Measurements from ENCODE around the gene MPPE1.

The MPPE1 gene

DNA sequence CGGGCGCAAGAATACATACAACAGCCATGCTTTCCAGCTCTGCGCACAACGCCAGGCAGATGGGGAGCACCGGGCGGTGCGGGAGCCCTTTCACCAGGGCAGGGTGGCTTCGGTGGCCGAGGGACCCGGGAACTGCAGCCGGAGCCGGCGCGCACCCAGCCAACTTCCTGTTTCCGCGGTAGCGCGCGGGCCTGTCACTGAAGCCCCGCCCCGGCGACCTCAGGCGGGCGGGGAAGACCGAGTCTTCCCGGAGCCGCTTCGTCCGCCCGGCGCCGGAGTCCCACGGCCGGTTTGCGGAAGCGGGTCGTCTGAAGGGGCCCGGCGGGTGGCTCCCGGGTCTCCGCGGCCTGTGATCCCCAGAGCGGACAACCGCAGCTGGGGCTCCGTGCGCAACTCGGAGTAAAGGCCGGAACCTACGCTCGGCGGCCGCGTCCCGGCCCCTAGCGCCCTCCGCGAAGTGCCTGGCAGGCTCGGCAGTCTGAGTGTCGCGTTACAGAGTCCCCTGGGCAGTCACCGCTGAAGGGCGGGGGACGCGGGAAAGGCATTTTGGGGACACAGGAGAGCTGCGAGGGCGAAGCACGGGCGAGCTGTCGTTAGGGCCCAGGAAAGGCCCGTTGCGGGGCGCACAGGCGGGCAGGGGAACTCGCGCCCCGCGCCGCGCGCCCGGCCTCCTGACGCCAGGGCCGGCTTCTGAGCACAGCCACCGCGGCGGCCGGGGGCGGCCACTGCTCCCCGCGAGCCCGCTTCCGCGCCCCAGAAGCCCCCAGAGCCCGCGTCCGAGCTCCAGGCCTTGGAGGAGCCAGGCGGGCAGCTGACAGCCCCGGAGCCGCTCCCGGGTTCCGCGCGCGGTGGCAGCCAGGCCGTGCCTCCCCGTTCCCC, at the start of gene MPPE1:
Gene MPPE1 (minus strand): TSS at position 136 of the 879 bp plus-strand sequence. CDS start 11,053 bp downstream, outside the sequence.
- Histone ChIP-seq H3K27me3 (ENCODE audit: low read depth, low read length) (no peaks in the 10 kb centered on the region), H3K36me3 (replicated peaks; ENCODE audit: low read depth, low read length) (peaks cover 7% of the 10 kb centered on the region), H2AFZ (ENCODE audit: low read depth, low read length) (0 out of 2 replicates have a peak within 1 kb of the TSS, but pooled peaks have one; percentile 48), H3K4me2 (ENCODE audit: low read length) (peak within 1 kb of the TSS; percentile 97), H3K27ac (ENCODE audit: low read length) (peak within 1 kb of the TSS; percentile 67), H3K4me1 (ENCODE audit: low read length) (peaks cover 25% of the 10 kb centered on the region), H3K79me2 (ENCODE audit: low read length) (peaks cover 19% of the 10 kb centered on the region), H3K9me3 (ENCODE audit: insufficient read depth, low read length) (no peaks in the 10 kb centered on the region), H3K9ac (ENCODE audit: low read length) (peak within 1 kb of the TSS; percentile 84), H4K20me1 (ENCODE audit: insufficient read depth, low read length) (no peaks in the 10 kb centered on the region), H3K4me3 (ENCODE audit: low read length) (peak within 1 kb of the TSS; percentile 80)
- no peak for TF ChIP-seq CTCF (IDR thresholded peaks at IDR 0.05; ENCODE audit: low read depth, low read length)
- TF ChIP-seq EZH2phosphoT487 (IDR thresholded peaks at IDR 0.05; ENCODE audit: low read depth): no peak

DNA sequence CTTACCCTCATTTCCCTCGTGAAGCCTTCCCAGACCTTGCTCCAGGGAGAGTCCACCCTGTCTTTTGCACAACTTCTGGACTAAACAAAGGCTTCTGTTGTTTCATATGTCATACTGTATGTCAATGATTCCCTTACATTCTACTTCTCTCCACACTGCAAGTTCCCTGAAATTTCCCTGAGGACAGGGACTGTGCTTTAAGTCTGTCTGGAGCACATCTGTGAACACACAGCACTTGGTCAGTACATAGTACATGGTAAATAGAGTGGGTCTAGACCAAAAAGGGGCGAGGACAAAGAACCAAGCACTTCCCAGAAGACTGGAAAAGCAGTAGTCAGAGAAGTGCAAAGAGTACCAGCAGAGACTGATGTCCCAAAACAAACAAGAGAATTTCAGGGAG, 49.5 kb upstream of the MPPE1 start:
- Histone ChIP-seq H3K9me3 (ENCODE audit: insufficient read depth, low read length) (0 out of 2 replicates have a peak, but pooled peaks cover 8% of the 10 kb centered on the region), H2AFZ (ENCODE audit: low read depth, low read length) (no peak overlapping the region), H4K20me1 (ENCODE audit: insufficient read depth, low read length) (no peaks in the 10 kb centered on the region), H3K4me3 (ENCODE audit: low read length) (no peak overlapping the region), H3K36me3 (replicated peaks; ENCODE audit: low read depth, low read length) (peaks cover 3% of the 10 kb centered on the region), H3K27ac (ENCODE audit: low read length) (no peak overlapping the region), H3K27me3 (ENCODE audit: low read depth, low read length) (no peaks in the 10 kb centered on the region), H3K4me2 (ENCODE audit: low read length) (no peak overlapping the region), H3K4me1 (ENCODE audit: low read length) (no peaks in the 10 kb centered on the region), H3K9ac (ENCODE audit: low read length) (no peak overlapping the region), H3K79me2 (ENCODE audit: low read length) (no peaks in the 10 kb centered on the region)
- no peak for TF ChIP-seq EZH2phosphoT487 (IDR thresholded peaks at IDR 0.05; ENCODE audit: low read depth)
- no peak for TF ChIP-seq CTCF (IDR thresholded peaks at IDR 0.05; ENCODE audit: low read depth, low read length)

- Histone ChIP-seq H3K27me3 (ENCODE audit: low read depth, low read length) (no peaks in the 10 kb centered on the region), H3K4me2 (ENCODE audit: low read length) (no peak overlapping the region), H3K36me3 (replicated peaks; ENCODE audit: low read depth, low read length) (peaks cover 3% of the 10 kb centered on the region), H3K9me3 (ENCODE audit: insufficient read depth, low read length) (0 out of 2 replicates have a peak, but pooled peaks cover 8% of the 10 kb centered on the region), H2AFZ (ENCODE audit: low read depth, low read length) (no peak overlapping the region), H3K4me1 (ENCODE audit: low read length) (no peaks in the 10 kb centered on the region), H3K4me3 (ENCODE audit: low read length) (no peak overlapping the region), H4K20me1 (ENCODE audit: insufficient read depth, low read length) (no peaks in the 10 kb centered on the region), H3K79me2 (ENCODE audit: low read length) (no peaks in the 10 kb centered on the region), H3K9ac (ENCODE audit: low read length) (no peak overlapping the region), H3K27ac (ENCODE audit: low read length) (no peak overlapping the region)
- TF ChIP-seq CTCF (IDR thresholded peaks at IDR 0.05; ENCODE audit: low read depth, low read length): no peak
- no peak for TF ChIP-seq EZH2phosphoT487 (IDR thresholded peaks at IDR 0.05; ENCODE audit: low read depth)
These were observed 48.5 kb upstream of the MPPE1 start for GRCh38 chr18:11956371-11957308.

All from OCI-LY3 (cell line).